Mucosa of rectum (tissue), 2 donors: ENCODE data around the gene SLC27A6.

Experiments
- H3K27ac ChIP-seq, 2 donors: one replicate each; pipeline ENCODE4 v1.7.0; 2013; ENCODE audit warnings: inconsistent platforms in 2 of 2, low read depth in 2 of 2, low read length in 2 of 2
- H3K27me3 ChIP-seq, 2 donors: one replicate each; pipeline ENCODE4 v1.7.0; 2013; ENCODE audit warnings: low read length in 2 of 2; ENCODE audit not compliant: control insufficient read depth in 2 of 2, insufficient read depth in 2 of 2
- H3K36me3 ChIP-seq, 2 donors: one replicate each; pipeline ENCODE4 v1.7.0; 2013; ENCODE audit warnings: low read length in 2 of 2; ENCODE audit not compliant: control insufficient read depth in 2 of 2, insufficient read depth in 2 of 2
- H3K4me1 ChIP-seq, 2 donors: one replicate each; pipeline ENCODE4 v1.7.0; 2013; ENCODE audit warnings: low read length in 2 of 2, mild to moderate bottlenecking in 1 of 2; ENCODE audit not compliant: control insufficient read depth in 2 of 2, insufficient read depth in 2 of 2
- H3K4me3 ChIP-seq, 2 donors: one replicate each; pipeline ENCODE4 v1.7.0; 2013; ENCODE audit warnings: low read length in 2 of 2
- H3K9ac ChIP-seq, 2 donors: one replicate each; pipeline ENCODE4 v1.7.0; 2013; ENCODE audit warnings: low read length in 2 of 2, low read depth in 1 of 2, mild to moderate bottlenecking in 1 of 2
- H3K9me3 ChIP-seq, 2 donors: one replicate each; pipeline ENCODE4 v1.7.0; 2013; ENCODE audit warnings: low read length in 2 of 2; ENCODE audit not compliant: control insufficient read depth in 2 of 2
- donor health status: healthy.
- donor health status: Normal muscosa, but diverticular disease.

The SLC27A6 gene

DNA sequence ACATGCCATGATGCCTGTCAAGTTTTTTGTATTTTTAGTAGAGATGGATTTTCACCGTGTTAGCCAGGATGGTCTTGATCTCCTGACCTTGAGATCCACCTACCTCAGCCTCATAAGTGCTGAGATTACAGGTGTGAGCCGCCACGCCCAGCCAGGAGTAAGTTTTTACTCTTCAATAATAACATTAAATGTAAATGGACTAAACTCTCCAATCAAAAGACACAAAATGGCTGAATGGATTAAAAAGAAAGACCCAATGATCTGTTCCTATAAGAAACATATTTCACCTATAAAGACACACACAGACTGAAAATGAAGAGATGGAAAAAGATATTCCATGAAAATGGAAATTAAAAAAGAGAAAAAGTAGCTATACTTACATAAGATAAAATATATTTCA lies 92.0 kb downstream of the SLC27A6 start:
- Histone ChIP-seq H3K4me1 (no peaks in the 10 kb centered on the region), H3K4me3 (no peak overlapping the region), H3K9me3 (no peaks in the 10 kb centered on the region), H3K27ac (no peak overlapping the region), H3K36me3 (no peaks in the 10 kb centered on the region), H3K9ac (no peak overlapping the region), H3K27me3 (no peaks in the 10 kb centered on the region)

DNA sequence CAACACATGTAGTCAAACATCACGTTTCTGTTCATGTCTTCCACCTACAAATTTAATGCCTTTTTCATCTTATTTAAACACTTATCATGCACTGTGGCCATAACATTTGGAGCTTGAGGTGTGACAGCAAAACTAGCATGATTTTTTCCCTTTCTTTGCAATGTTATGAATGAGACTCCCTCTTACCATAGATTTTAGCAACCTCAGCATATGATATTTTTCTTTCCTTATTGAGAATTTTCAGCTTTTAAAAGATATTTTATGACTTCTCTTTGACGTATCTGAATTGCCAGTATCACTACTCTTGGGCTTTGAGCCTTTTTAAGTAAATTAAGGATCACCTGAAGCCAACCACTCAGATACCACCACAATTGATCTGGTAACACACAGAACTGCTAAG lies 96.6 kb downstream of the SLC27A6 start:
- no peaks in the 10 kb centered on the region for H3K36me3 ChIP-seq
- no peak overlapping the region for H3K4me3 ChIP-seq
- H3K9me3 ChIP-seq: no peaks in the 10 kb centered on the region
- H3K9ac ChIP-seq: no peak overlapping the region
- no peaks in the 10 kb centered on the region for H3K4me1 ChIP-seq
- H3K27ac ChIP-seq: no peak overlapping the region
- H3K27me3 ChIP-seq: no peaks in the 10 kb centered on the region

DNA sequence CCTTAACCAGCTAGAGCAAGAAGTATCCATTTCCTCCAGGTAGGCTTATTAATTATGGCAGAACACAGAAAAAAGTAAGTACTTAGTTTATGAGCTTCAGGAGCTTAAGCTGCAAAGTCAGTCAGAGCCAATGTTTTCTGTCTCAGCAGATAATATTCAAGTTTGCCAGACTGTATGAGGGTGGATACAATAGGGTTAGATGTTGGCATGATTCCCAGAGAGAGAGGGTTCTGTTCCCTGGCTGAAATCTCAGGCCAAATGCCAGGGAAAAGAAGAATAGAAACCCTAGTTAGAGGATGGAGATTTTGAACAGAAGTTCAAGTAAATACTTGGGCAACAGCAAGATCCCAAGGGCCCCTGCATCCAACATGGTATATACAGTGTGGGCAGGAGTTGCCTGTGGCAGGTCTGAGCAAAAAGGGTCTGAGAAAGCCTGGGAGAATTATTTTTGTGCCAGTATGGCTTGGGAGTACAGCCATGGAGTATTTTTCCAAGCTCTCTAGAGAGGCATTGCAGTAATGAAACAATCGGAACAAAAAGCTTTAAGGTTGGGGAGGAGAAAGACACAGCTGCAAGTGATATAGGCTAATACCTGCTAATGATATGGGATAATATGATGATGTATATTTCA lies 98.3 kb downstream of the SLC27A6 start:
- Histone ChIP-seq H3K36me3 (no peaks in the 10 kb centered on the region), H3K9ac (no peak overlapping the region), H3K27me3 (no peaks in the 10 kb centered on the region), H3K9me3 (no peaks in the 10 kb centered on the region), H3K4me1 (no peaks in the 10 kb centered on the region), H3K27ac (no peak overlapping the region), H3K4me3 (no peak overlapping the region)

DNA sequence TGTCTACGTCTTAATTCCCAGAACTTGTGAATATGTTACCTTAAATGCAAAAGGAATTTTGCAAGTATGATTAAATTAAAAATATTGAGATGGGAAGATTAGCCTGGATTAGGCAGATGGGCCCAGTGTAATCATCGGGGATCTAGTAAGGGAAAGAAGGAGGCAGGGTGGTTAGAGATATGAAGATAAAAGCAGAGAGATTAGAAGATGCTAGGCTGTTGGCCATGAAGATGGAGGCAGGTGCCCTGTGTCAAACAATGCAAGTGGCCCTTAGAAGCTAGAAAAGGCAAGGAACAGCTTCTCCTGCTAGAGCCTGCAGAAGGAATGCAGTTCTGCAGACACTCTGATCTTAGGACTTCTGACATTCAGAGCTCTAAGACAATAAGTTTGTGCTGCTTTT lies 100.4 kb downstream of the SLC27A6 start:
- Histone ChIP-seq H3K4me1 (no peaks in the 10 kb centered on the region), H3K9ac (no peak overlapping the region), H3K27ac (no peak overlapping the region), H3K4me3 (no peak overlapping the region), H3K9me3 (no peaks in the 10 kb centered on the region), H3K36me3 (no peaks in the 10 kb centered on the region), H3K27me3 (no peaks in the 10 kb centered on the region)

- Histone ChIP-seq H3K36me3 (no peaks in the 10 kb centered on the region), H3K9ac (no peak overlapping the region), H3K4me1 (no peaks in the 10 kb centered on the region), H3K27ac (no peak overlapping the region), H3K4me3 (no peak overlapping the region), H3K9me3 (no peaks in the 10 kb centered on the region), H3K27me3 (no peaks in the 10 kb centered on the region)
Observed at GRCh38 chr5:129067745-129068144, 102.5 kb downstream of the SLC27A6 start.

GRCh38 chr5:129069292-129069691 lies 104.0 kb downstream of the SLC27A6 start:
- H3K36me3 ChIP-seq: no peaks in the 10 kb centered on the region
- no peaks in the 10 kb centered on the region for H3K9me3 ChIP-seq
- H3K9ac ChIP-seq: no peak overlapping the region
- H3K4me3 ChIP-seq: no peak overlapping the region
- no peaks in the 10 kb centered on the region for H3K27me3 ChIP-seq
- no peak overlapping the region for H3K27ac ChIP-seq
- no peaks in the 10 kb centered on the region for H3K4me1 ChIP-seq

GRCh38 chr5:129073111-129073510 lies 107.8 kb downstream of the SLC27A6 start:
- Histone ChIP-seq H3K27ac (no peak overlapping the region), H3K9me3 (no peaks in the 10 kb centered on the region), H3K27me3 (no peaks in the 10 kb centered on the region), H3K36me3 (no peaks in the 10 kb centered on the region), H3K4me3 (no peak overlapping the region), H3K4me1 (no peaks in the 10 kb centered on the region), H3K9ac (no peak overlapping the region)

DNA sequence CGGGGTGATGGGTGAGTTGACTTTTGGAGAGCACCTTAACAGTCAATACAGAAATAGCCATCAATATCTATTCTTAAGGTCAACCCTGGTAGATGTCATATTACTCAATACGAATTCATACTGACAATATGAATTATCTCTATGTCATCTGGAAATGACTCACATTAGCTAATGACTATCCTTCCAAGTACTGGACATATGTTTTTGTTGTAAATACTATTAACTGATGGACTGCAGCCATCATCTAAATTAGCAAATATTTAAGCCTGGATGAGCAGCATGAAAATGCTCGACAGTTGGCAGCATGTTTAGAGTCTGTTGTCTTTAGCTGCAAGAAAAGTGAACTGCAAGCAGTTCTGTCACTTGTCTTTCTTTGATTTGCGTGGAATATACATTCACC lies 109.6 kb downstream of the SLC27A6 start:
- Histone ChIP-seq H3K4me1 (no peaks in the 10 kb centered on the region), H3K9me3 (no peaks in the 10 kb centered on the region), H3K4me3 (no peak overlapping the region), H3K27ac (no peak overlapping the region), H3K36me3 (no peaks in the 10 kb centered on the region), H3K27me3 (no peaks in the 10 kb centered on the region), H3K9ac (no peak overlapping the region)

DNA sequence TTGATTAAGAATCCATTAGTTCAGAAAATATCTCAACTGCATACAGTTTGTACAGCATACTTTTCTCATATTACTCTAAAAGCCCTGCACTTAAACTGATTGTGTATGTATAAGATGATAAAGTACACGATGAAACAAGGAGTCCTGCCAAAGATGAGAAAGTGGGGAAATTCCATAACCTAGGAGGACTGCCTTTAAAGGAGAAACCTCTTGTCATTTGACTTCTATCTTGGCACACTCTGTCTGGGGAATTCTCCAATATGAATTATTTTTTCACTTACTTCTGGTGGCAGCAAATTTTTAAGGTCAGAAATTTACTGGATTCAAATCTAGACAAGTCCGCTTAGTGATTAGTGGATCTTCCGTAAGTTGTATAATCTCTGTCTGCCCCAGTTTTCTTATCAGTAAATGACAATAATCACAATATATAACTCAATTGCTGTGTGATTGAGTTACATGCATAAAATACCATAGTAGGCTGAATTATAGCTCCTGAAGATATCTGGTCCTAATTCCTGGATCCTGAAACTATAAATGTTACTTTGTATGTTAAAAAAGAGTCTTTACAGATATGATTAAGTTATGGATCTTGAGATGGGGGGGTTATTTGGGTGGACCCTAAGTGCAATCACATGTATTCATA lies 112.3 kb downstream of the SLC27A6 start:
- Histone ChIP-seq H3K4me3 (no peak overlapping the region), H3K36me3 (no peaks in the 10 kb centered on the region), H3K9me3 (no peaks in the 10 kb centered on the region), H3K27ac (no peak overlapping the region), H3K27me3 (no peaks in the 10 kb centered on the region), H3K4me1 (no peaks in the 10 kb centered on the region), H3K9ac (no peak overlapping the region)

- Histone ChIP-seq H3K9me3 (no peaks in the 10 kb centered on the region), H3K9ac (no peak overlapping the region), H3K27me3 (no peaks in the 10 kb centered on the region), H3K4me3 (no peak overlapping the region), H3K4me1 (no peaks in the 10 kb centered on the region), H3K27ac (no peak overlapping the region), H3K36me3 (no peaks in the 10 kb centered on the region)
Observed at GRCh38 chr5:129078247-129078646, 113.0 kb downstream of the SLC27A6 start.
